Fibroblast of the aortic adventitia (primary cell): Measurements from ENCODE around the gene SENP8. TPM values are rescaled to one million over a fixed set of nuclear protein-coding genes. Genes with fewer than 3 reads are reported as not detected.

Experiments
- DNase-seq: peaks from one replicate; pipeline ENCODE4 v3.0.0-alpha.2; 2010; ENCODE audit warnings: low read depth
- H3K4me3 ChIP-seq: 2 replicates; pipeline ENCODE4 v1.5.1; 2011; ENCODE audit warnings: low read depth, mild to moderate bottlenecking, control low read depth, low read length, moderate library complexity
- CTCF ChIP-seq: IDR thresholded peaks from 2 replicates; pipeline ENCODE4 v1.5.1; 2011; ENCODE audit warnings: mild to moderate bottlenecking, low read length, control low read depth, inconsistent platforms; ENCODE audit not compliant: insufficient read depth
- total RNA-seq: library from RNA; depleted of rRNA; stranded (reverse); fragments of >200 nt; gene quantifications from 2 replicates; pipeline ENCODE4 v1.2.3, GENCODE V29; 2012; ENCODE audit warnings: low replicate concordance

Gene SENP8
- total RNA-seq, 1 donor: 3.8 TPM

- no peak overlapping the region for H3K4me3 ChIP-seq
- DNase-seq: no peak
- TF ChIP-seq CTCF: no peak
These were observed 55.2 kb downstream of the SENP8 start for GRCh38 chr15:72173401-72173800.

GRCh38 chr15:72173864-72174550 lies 55.8 kb downstream of the SENP8 start:
- DNase-seq: no peak
- H3K4me3 ChIP-seq: no peak overlapping the region
- TF ChIP-seq CTCF: no peak

- H3K4me3 ChIP-seq: no peak overlapping the region
- TF ChIP-seq CTCF: no peak
- no peak for DNase-seq
These were observed 56.5 kb downstream of the SENP8 start for GRCh38 chr15:72174551-72175165.

- TF ChIP-seq CTCF: no peak
- H3K4me3 ChIP-seq: no peak overlapping the region
- DNase-seq: no peak
These were observed 57.2 kb downstream of the SENP8 start for GRCh38 chr15:72175186-72176044.

- H3K4me3 ChIP-seq: no peak overlapping the region
- TF ChIP-seq CTCF: no peak
- peak; percentile 48 for DNase-seq
These were observed 58.0 kb downstream of the SENP8 start for GRCh38 chr15:72176159-72176558.

GRCh38 chr15:72176743-72177142 lies 58.5 kb downstream of the SENP8 start:
- no peak for TF ChIP-seq CTCF
- no peak for DNase-seq

More at GRCh38 chr15:72176743-72177142, 58.5 kb downstream of the SENP8 start:
- no peak overlapping the region for H3K4me3 ChIP-seq
